Bronchial epithelial cell (primary cell): ENCODE measurements around the gene OPHN1. TPM values are rescaled to one million over a fixed set of nuclear protein-coding genes. Genes with fewer than 3 reads are reported as not detected.
A peak's percentile ranks its signal among the peaks of the same experiment; 100 is the strongest.

ENCODE experiments used
- DNase-seq: peaks from one replicate; pipeline ENCODE4 v3.0.0-alpha.2; 2010; ENCODE audit warnings: low read depth
- FAIRE-seq: peaks from 2 replicates; lab custom pipeline; 2011; peaks lifted over from hg19 to GRCh38; lab: Jason Lieb, UNC
- H3K27me3 ChIP-seq: 2 replicates; pipeline ENCODE4 v1.5.1; 2011; ENCODE audit warnings: low read length; ENCODE audit not compliant: control insufficient read depth, insufficient read depth
- H3K36me3 ChIP-seq: 2 replicates; pipeline ENCODE4 v1.5.1; 2011; ENCODE audit warnings: low read length; ENCODE audit not compliant: control insufficient read depth, insufficient read depth
- H3K4me3 ChIP-seq: 2 replicates; pipeline ENCODE4 v1.5.1; 2011; ENCODE audit warnings: mild to moderate bottlenecking, low read depth, low read length, control low read depth
- CTCF ChIP-seq: IDR thresholded peaks from 2 replicates; pipeline ENCODE4 v1.5.1; 2011; ENCODE audit warnings: mild to moderate bottlenecking, moderate library complexity, low read length, control low read depth, inconsistent platforms; ENCODE audit not compliant: insufficient read depth, severe bottlenecking
- total RNA-seq: library from RNA; depleted of rRNA; stranded (reverse); fragments of >200 nt; gene quantifications from 2 replicates; pipeline ENCODE4 v1.2.1, GENCODE V29; 2014

Gene OPHN1
- total RNA-seq, 1 donor from 2014 or later = 3.2 TPM

- no peak for TF ChIP-seq CTCF
- no peaks in the 10 kb centered on the region for H3K27me3 ChIP-seq
- H3K36me3 ChIP-seq = no peaks in the 10 kb centered on the region
- FAIRE-seq (no peak), DNase-seq (no peak)
- H3K4me3 ChIP-seq = no peak overlapping the region
Measured at GRCh38 chrX:68193234-68193633, 240.1 kb downstream of the OPHN1 start.

GRCh38 chrX:68190799-68191198 is 242.5 kb downstream of the OPHN1 start:
- no peak overlapping the region for H3K4me3 ChIP-seq
- DNase-seq = peak; percentile 18
- H3K36me3 ChIP-seq = no peaks in the 10 kb centered on the region
- FAIRE-seq = no peak
- TF ChIP-seq CTCF = no peak
- no peaks in the 10 kb centered on the region for H3K27me3 ChIP-seq

GRCh38 chrX:68186552-68187262 is 246.6 kb downstream of the OPHN1 start:
- no peak for TF ChIP-seq CTCF
- H3K27me3 ChIP-seq = no peaks in the 10 kb centered on the region
- DNase-seq (peak; percentile 71), FAIRE-seq (no peak)
- H3K36me3 ChIP-seq = no peaks in the 10 kb centered on the region
- no peak overlapping the region for H3K4me3 ChIP-seq

GRCh38 chrX:68185161-68185560 is 248.1 kb downstream of the OPHN1 start:
- DNase-seq (no peak), FAIRE-seq (no peak)
- Histone ChIP-seq H3K36me3 (no peaks in the 10 kb centered on the region), H3K4me3 (no peak overlapping the region), H3K27me3 (no peaks in the 10 kb centered on the region)
- TF ChIP-seq CTCF = no peak

- Histone ChIP-seq H3K4me3 (no peak overlapping the region), H3K36me3 (no peaks in the 10 kb centered on the region), H3K27me3 (no peaks in the 10 kb centered on the region)
- peak; percentile 33 for TF ChIP-seq CTCF
- peak; percentile 38 for DNase-seq
- no peak for FAIRE-seq
Measured at GRCh38 chrX:68183612-68184214, 249.6 kb downstream of the OPHN1 start.
